ENCODE data around the gene ATF5. TPM values are rescaled to one million over a fixed set of nuclear protein-coding genes. Genes with fewer than 3 reads are reported as not detected.

ATF5 gene
- total and polyA plus RNA-seq, 2 of the 8 experiments (the other 6 are each of a cell fraction or from before 2014, with no cell fraction given): 6.2 to 13.1 TPM

- Histone ChIP-seq H3K79me1 (ENCODE audit: low read depth, low read length) (no peaks in the 10 kb centered on the region), H2AK5ac (ENCODE audit: low read depth, low read length) (no peak overlapping the region), H3K18ac (ENCODE audit: extremely low read depth, low read length) (no peak overlapping the region), H3K9ac (replicated peaks in 1 of 4; ENCODE audit: extremely low read depth in 1 of 4, low read depth in 3 of 4, low read length in 3 of 4) (no peak overlapping the region), H3K27me3 (replicated peaks in 1 of 4; ENCODE audit: control insufficient read depth in 3 of 4, extremely low read depth in 1 of 4, insufficient read depth in 3 of 4, low read length in 3 of 4) (no peaks in the 10 kb centered on the region), H3K56ac (replicated peaks; ENCODE audit: insufficient read length, low read depth, low read length) (no peak overlapping the region), H4K91ac (replicated peaks; ENCODE audit: insufficient read length, low read length) (no peak overlapping the region), H3K79me2 (ENCODE audit: control insufficient read depth in 1 of 2, insufficient read depth in 2 of 2, low read length in 2 of 2) (no peaks in the 10 kb centered on the region), H3K36me3 (ENCODE audit: control insufficient read depth in 2 of 4, insufficient read depth in 4 of 4, low read length in 3 of 4) (no peaks in the 10 kb centered on the region), H3K23me2 (ENCODE audit: low read depth, low read length) (no peaks in the 10 kb centered on the region), H2BK20ac (ENCODE audit: low read length) (no peak overlapping the region), H2BK5ac (ENCODE audit: low read depth, low read length) (no peak overlapping the region), H3K4me3 (ENCODE audit: extremely low read depth in 1 of 4, insufficient read depth in 2 of 4, low read depth in 3 of 4, low read length in 4 of 4) (no peak overlapping the region), H3K14ac (ENCODE audit: insufficient read length) (no peak overlapping the region), H3K27ac (ENCODE audit: low read depth, low read length) (no peak overlapping the region), H2BK12ac (ENCODE audit: low read depth, low read length) (no peak overlapping the region), H4K8ac (ENCODE audit: extremely low read depth, insufficient read depth, low read length) (no peak overlapping the region), H3K4me2 (ENCODE audit: insufficient read depth in 1 of 2, low read depth in 2 of 2, low read length in 2 of 2) (no peak overlapping the region), H3K4ac (replicated peaks; ENCODE audit: insufficient read length, low read depth, low read length) (no peak overlapping the region), H3K23ac (ENCODE audit: insufficient read length) (no peak overlapping the region), H2BK120ac (replicated peaks; ENCODE audit: low read depth, low read length) (no peak overlapping the region), H3K9me3 (ENCODE audit: insufficient read depth in 2 of 2, low read depth in 1 of 2, low read length in 1 of 2) (no peaks in the 10 kb centered on the region), H4K5ac (ENCODE audit: insufficient read length, low read depth, low read length) (no peak overlapping the region), H2BK15ac (ENCODE audit: low read length) (no peak overlapping the region), H4K20me1 (replicated peaks in 1 of 2; ENCODE audit: control insufficient read depth in 1 of 2, insufficient read depth in 2 of 2, low read length in 2 of 2) (peaks cover 0 to 2% of the 10 kb centered on the region in 2 experiments), H3K4me1 (replicated peaks in 1 of 4; ENCODE audit: control insufficient read depth in 3 of 4, insufficient read depth in 4 of 4, low read length in 3 of 4) (no peaks in the 10 kb centered on the region; a peak in 1 of 7 replicates), H2AFZ (ENCODE audit: low read length) (no peak overlapping the region)
- WGBS, 2 experiments (ENCODE audit: extremely low coverage in 1 of 2, insufficient coverage in 1 of 2, insufficient read length in 1 of 2, insufficient replicate concordance in 2 of 2, low coverage in 1 of 2, low lambda C conversion rate in 2 of 2, missing lambda C conversion rate in 1 of 2): 89% methylated on average over 18 of the region's 18 CpGs; no CpG with 5 or more reads in 1 of the 2 experiments
- POLR2A ChIA-PET (ENCODE audit: partially characterized antibody): interaction anchor here (0.7 to 1.6 kb wide), 5 partner anchors 7 to 49 kb away, joined by 3 to 6 read pairs (median 3); partner anchors contain the start of genes ATF5 and NUP62
- CTCF ChIA-PET (ENCODE audit: partially characterized antibody): interaction anchor here (0.7 to 16.2 kb wide), 7 partner anchors 13 to 158 kb away, joined by 3 to 231 read pairs (median 4); no protein-coding TSS in a partner anchor
- DNase-seq (ENCODE audit: low read depth in 1 of 2, low spot score in 2 of 2): no peak
- TF ChIP-seq SAP30 (IDR thresholded peaks at IDR 0.05; ENCODE audit: insufficient read depth, insufficient replicate concordance, low read length): no peak
- no peak for TF ChIP-seq MAX (IDR thresholded peaks at IDR 0.05)
- no peak for TF ChIP-seq SRF (IDR thresholded peaks at IDR 0.05; ENCODE audit: low read depth, low read length)
- no peak for FAIRE-seq
Measured at GRCh38 chr19:49977881-49978280, 48.9 kb downstream of the ATF5 start.

Data from H1 (cell line).